Muscle of arm (tissue), 12 donors: ENCODE results near the gene SLC22A4. TPM values are rescaled to one million over a fixed set of nuclear protein-coding genes. Genes with fewer than 3 reads are reported as not detected.
A peak's percentile ranks its signal among the peaks of the same experiment; 100 is the strongest.

Experiments
- DNase-seq: peaks from one replicate; pipeline ENCODE4 v3.0.0-alpha.2; 2013
- polyA plus RNA-seq, 12 donors: library from polyadenylated mRNA; unstranded; fragments of 120-200 nt; gene quantifications; one replicate each; pipeline ENCODE4 v1.2.1, GENCODE V29; 2013; ENCODE audit not compliant: insufficient read length in 12 of 12

The SLC22A4 gene
- polyA plus RNA-seq, 12 donors, result 2.3 to 5.0 (median 3.7) TPM; not detected in 2

GRCh38 chr5:132370971-132371602 lies 76.9 kb downstream of the SLC22A4 start:
- DNase-seq, result no peak

- DNase-seq, result no peak
Observed at GRCh38 chr5:132371603-132371994, 77.4 kb downstream of the SLC22A4 start.

- DNase-seq, result no peak
Observed at GRCh38 chr5:132372127-132372526, 77.9 kb downstream of the SLC22A4 start.

DNA sequence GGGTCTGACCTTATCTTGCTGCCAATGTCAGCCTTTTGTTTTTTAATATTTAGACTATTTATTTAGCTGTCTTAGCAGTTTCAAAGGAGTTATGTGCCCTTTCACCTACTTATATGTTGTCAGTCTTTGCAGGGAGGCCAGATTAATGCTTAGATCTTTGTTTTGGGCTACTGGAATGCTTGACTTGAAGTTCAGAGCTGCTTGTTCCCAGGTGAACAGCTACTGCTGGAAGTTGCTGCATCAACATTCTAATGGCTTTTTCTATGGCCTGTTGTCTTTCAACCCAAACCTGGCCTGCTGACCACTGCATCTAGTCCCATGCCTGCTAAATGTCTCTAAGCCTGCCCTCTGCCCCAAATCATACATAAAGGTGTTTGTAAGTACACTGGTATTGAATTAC lies 78.3 kb downstream of the SLC22A4 start:
- no peak for DNase-seq

DNA sequence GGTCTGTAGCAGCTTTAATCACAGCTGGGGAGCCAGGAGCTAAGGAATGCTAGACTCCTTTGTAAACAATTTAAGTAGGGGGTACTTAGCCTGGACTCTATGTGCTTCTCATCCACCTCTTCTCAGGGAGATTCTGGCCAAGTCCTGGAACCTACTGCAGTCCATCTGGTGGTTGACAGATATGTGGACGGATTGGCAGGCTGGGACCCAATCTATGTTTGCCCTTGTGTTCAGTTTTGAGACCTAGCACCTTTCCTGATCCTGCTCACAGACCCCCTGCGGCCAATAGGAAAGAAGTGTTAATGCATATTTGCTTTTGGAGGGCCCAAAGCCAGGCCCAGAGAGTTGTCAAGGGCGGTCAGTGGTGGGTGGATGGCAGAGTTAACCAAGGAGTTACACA lies 81.8 kb downstream of the SLC22A4 start:
- no peak for DNase-seq

DNA sequence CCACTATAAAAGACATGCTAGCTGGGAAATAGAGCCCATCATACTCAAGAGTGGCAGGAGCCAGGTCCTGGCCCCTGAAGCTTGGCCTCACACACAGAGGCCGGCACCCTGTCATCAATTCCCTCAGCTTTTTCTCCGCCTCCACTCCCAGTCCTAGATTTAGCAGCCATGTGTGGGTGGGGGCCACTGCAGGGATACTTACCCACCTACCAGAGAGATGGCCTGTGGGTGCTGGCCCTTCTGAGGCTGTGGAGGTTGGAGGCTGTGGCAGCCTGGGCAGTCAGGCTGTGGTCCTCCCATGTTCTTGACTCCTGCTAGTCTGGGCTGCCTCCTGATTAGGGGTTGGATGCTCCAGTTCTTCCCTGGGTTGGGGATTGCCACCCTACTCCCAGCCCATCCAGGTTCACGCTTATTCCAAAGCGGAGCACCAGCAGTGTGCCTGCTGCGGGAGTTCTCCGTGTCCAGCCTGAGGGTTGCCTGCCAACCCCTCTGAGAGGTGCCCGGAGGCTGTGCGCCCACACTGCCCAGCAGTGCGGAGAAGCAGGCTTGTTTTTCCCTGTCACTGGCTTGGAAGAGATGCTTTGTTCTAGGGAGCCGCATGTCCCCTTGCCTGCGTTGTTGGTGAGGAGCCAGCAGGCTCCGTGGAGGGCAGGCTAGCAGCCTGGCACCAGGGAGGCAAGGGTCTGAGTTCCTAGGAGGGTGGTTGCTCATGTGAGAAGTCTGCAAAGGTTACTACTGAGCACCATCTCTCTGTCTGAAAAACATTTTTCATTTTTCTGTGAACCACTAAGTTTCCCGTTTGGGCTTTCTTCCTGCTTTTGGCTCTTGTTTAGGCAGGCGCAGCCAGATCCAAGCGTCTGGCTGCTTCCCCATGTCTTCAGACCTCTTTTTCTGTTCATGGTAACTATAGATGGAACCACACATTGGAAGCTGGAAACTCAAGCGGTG lies 82.8 kb downstream of the SLC22A4 start:
- DNase-seq, result peak; percentile 67

- no peak for DNase-seq
Observed at GRCh38 chr5:132377738-132378137, 83.5 kb downstream of the SLC22A4 start.

- DNase-seq, result no peak
Observed at GRCh38 chr5:132378580-132378979, 84.4 kb downstream of the SLC22A4 start.

DNA sequence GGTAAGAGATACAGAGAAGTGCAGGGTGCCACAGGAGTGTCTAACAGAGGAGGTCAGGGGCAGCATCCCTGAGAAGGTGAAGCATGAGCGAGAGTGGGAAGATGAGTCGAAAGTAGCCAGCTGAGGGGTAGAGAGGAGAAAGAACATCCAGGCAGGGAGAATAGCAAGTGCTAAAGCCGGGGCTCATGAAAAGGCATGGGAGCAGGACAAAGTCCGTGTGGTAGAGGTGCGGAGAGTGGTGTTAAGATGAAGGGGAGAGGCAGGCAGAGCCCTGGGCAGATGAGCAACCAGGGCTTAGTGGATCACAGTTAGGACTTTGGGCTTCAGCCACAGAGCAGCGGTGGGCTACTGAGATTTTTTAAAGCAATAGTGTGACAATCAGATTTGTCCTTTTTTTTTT lies 85.9 kb downstream of the SLC22A4 start:
- DNase-seq, result no peak

GRCh38 chr5:132380741-132381140 lies 86.5 kb downstream of the SLC22A4 start:
- DNase-seq, result no peak

DNA sequence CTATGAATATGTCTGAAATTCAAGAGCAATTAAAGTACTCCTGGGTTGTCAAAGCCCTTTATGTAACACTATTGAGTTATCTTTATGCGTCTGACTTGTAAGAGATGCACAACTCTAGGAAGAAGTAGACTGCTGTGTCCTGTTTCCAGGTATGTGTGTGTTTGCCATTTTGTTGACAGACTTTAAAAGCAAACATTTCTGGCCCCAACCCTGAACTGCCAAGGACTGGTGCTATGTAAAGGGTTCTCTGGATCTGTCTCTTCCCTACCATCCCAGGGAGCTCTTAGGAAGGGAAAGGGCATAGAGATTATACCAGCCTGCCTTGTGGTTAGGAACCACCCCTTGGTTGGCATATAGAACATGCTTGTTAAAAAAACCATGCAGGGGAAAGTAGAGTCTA lies 87.4 kb downstream of the SLC22A4 start:
- no peak for DNase-seq

- no peak for DNase-seq
Observed at GRCh38 chr5:132383261-132383660, 89.1 kb downstream of the SLC22A4 start.

GRCh38 chr5:132383984-132384383 lies 89.8 kb downstream of the SLC22A4 start:
- DNase-seq, result no peak

DNA sequence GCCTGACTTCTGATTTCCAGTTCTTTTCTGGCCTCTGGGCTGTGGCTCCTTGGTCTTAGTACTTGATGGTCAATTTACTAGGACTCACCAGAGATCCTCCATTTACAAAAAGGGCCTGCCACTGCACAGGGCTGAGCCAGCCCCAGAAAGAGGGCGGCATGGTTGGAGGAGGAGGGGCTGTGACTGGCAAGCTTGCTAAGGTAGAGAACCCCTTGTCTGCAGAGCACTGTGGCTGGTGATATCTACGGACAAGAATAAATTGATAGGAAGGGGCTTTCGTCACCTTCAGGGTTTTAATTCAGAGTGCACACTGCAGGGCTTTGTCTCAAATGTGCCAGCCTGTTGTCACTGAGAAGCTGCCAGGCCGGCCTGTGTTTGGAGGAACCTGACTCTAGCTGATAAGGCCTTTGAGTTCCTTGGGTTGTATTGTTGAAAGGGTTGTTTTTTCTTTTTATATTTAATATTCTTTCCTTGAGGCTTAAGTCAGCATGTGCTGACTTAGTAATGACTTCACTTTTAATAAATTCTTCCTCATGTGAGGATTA lies 90.4 kb downstream of the SLC22A4 start:
- no peak for DNase-seq

- peak; percentile 65 for DNase-seq
Observed at GRCh38 chr5:132385326-132386105, 91.3 kb downstream of the SLC22A4 start.

DNA sequence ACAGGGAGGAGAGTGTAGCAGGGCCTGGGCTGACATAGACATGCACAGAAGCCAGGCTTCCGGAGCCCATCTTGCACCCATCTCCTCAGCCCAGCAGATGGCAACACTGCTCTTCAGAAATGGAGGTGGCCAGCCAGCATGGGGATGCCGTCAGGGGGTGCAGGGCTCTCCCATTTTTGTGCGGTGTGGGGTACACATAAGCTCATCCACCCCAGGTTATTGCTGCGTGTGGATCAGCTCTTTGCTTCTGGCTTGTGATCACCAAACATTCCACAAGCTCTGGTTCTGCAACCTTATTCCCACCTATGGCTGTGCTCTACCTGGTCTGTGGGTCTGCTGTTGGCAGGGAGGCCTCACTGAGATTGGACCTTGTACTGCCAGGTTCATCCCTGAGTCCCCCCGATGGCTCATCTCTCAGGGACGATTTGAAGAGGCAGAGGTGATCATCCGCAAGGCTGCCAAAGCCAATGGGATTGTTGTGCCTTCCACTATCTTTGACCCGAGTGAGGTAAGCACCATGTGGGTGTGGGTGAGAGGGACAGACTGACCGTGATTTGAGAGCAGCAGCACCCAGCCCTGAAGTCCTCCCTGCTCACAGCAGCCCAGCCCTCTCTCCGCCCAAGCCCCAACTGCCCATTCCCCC lies 92.6 kb downstream of the SLC22A4 start:
- DNase-seq, result peak; percentile 66

- peak; percentile 69 for DNase-seq
Observed at GRCh38 chr5:132387640-132388117, 93.5 kb downstream of the SLC22A4 start.

GRCh38 chr5:132388244-132389050 lies 94.3 kb downstream of the SLC22A4 start:
- DNase-seq, result peak; percentile 37

GRCh38 chr5:132389051-132389331 lies 94.8 kb downstream of the SLC22A4 start:
- DNase-seq, result no peak

DNA sequence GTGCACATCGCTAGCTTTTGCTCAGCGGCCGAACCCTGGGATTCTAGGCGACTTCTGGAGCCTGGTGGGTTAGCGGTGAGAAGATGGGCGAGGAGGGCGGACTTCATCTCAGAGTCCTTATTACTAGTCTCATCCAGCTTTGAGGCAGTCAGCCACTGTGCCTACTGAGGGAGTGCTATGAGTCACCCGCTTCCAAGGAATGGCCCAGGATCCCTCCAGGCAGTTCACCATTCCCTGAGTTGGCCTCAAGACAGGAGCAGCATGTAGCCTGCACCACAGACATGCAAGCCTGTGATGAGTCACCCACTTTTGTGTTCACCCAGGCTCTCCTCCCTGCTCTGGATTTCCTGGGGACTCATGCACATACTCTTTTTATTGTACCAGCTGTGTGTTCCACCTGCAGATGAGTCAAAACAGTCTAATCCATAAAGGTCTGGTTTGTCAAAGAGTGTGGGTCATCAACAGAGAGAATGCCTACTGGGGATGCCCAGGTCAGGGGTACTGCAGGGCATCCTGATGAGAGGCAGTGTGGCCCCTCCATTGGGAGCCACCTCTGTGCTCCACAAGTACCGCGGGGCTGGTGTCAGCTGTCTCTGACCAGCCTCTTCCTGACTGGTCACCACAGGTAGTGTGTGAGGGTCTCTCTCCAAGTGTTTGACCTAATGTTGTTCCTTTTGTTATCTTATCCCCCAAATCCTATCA lies 95.5 kb downstream of the SLC22A4 start:
- DNase-seq, result no peak
